Measurements from ENCODE around the gene TXNDC17.
"Not testable (repeated sequence)": the region's sequence is repeated elsewhere in the genome, so short reads cannot be mapped to it uniquely, and the experiment has no call there.

Gene TXNDC17

DNA sequence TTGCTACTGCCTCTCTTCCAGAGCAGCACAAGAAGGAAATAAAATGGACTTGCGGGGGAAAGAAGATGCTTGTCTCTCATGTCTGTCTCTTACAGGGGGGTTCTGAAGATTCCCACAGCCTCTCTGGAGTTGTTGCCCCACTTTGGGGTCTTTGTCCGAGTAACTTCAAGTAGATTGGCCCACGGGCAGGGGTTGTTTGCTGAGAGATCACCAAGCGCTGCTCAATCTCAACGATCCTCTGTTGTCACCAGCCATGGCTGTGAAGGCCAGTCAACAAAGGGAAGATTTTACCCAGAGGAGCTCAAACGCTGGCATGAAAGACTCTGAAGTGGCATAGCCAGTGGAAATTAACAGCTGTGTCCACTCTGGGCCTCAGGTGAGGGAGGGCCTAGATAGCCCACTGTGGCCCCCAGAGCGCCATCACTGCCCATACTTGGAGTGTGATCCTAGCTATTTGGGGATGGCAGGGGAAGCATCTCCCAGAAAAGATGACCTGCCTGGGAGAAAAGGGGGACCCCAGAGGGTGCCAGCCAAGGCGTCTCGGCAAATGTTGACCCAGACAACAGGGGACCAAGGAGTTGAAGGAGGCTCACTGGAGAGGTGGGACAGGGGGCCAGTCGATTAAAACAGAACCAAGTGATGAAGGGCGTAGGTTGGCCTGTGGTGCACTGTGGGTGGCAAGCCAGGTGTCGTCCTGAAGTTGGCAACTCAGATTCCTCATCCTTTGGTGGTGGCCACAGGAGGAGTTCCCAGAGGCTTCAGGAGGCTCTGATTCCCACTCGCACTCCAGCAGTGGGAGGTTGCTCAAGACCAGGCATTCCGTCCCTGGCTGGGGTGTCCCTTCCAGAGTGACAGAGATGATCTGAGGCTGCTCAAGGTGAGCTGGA lies 44.3 kb downstream of the TXNDC17 start:
- no peak for TF ChIP-seq CTCF (IDR thresholded peaks at IDR 0.05; ENCODE audit: low read depth, low read length)
- DNase-seq (ENCODE audit: extremely low read depth, low read depth): no peak

DNA sequence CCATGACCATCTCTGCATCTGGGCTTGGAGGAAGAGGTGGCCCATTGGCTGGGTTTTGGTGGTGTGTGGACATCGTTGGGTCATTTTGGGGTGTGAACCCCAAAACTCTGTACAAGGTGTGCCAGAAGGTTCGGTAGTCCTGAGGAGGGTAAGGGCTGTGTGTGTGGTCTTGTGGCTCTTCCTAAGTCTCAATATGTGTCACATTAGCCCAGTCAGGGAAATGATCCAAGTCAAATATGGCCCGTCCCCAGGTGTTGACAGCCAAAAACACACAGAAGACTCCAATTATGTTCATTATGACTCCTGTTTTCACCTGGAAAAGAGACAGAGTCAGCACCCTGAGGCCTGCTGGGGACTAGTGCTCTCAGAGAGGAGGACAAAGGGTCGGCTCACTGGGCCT lies 45.2 kb downstream of the TXNDC17 start:
- DNase-seq (ENCODE audit: extremely low read depth, low read depth): no peak

GRCh38 chr17:6688944-6689343 lies 48.1 kb downstream of the TXNDC17 start:
- no peak for TF ChIP-seq CTCF (IDR thresholded peaks at IDR 0.05; ENCODE audit: low read depth, low read length)
- DNase-seq (ENCODE audit: extremely low read depth, low read depth): no peak

More for the DNA sequence above, 45.2 kb downstream of the TXNDC17 start:
- no peak for TF ChIP-seq CTCF (IDR thresholded peaks at IDR 0.05; ENCODE audit: low read depth, low read length)

DNA sequence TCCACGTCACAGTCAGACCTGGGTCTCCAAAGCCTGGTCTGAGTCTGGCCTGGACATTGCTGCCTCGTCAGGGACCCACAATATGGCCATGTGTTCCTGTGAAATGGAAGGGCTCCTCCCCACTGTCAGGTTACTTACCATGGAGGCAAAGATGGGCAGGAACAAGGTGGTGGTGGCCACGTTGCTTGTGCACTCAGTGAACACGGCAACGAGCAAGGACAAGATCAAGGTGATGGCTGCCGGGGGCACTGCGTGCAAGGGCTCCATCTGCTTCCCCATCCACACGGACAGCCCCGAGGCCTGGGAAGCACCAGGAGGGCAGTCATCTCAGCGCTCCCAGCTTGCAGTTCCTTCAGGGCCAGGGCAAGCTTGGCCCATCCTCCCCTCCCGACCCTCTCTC lies 49.8 kb downstream of the TXNDC17 start:
- DNase-seq (ENCODE audit: extremely low read depth, low read depth): no peak
- no peak for TF ChIP-seq CTCF (IDR thresholded peaks at IDR 0.05; ENCODE audit: low read depth, low read length)

- no peak for DNase-seq (ENCODE audit: extremely low read depth, low read depth)
- no peak for TF ChIP-seq CTCF (IDR thresholded peaks at IDR 0.05; ENCODE audit: low read depth, low read length)
These were observed 50.7 kb downstream of the TXNDC17 start for GRCh38 chr17:6691546-6691945.

- not testable (repeated sequence) for DNase-seq (ENCODE audit: extremely low read depth, low read depth)
These were observed 51.1 kb downstream of the TXNDC17 start for GRCh38 chr17:6691958-6692357.

Measured in AG09319 (cell line).